Mucosa of descending colon (tissue), 3 donors: ENCODE data around the gene SFXN5. TPM values are rescaled to one million over a fixed set of nuclear protein-coding genes. Genes with fewer than 3 reads are reported as not detected.

Experiments used
- ATAC-seq: fragments of 200-7000 bp; cut with Tn5 transposase; one replicate; pipeline ENCODE4 v1.9.1; 2020; ENCODE audit warnings: mild to moderate bottlenecking, moderate library complexity
- DNase-seq, 3 donors: peaks; one replicate each; pipeline ENCODE4 v3.0.0-alpha.2; 2020
- H3K36me3 ChIP-seq: fragments of 200-600 bp; one replicate; pipeline ENCODE4 v1.8.0; 2021; ENCODE audit warnings: low read depth, mild to moderate bottlenecking
- H3K4me1 ChIP-seq: fragments of 200-600 bp; one replicate; pipeline ENCODE4 v1.8.0; 2021; ENCODE audit warnings: low read depth, mild to moderate bottlenecking
- H3K4me3 ChIP-seq: fragments of 200-600 bp; one replicate; pipeline ENCODE4 v1.8.0; 2021; ENCODE audit warnings: mild to moderate bottlenecking
- H3K9me3 ChIP-seq: fragments of 200-600 bp; one replicate; pipeline ENCODE4 v1.8.0; 2021; ENCODE audit warnings: mild to moderate bottlenecking
- CTCF ChIP-seq: fragments of 200-600 bp; IDR thresholded peaks from one replicate; pipeline ENCODE4 v1.8.0; 2022; ENCODE audit warnings: antibody characterized with exemption, mild to moderate bottlenecking
- intact Hi-C, 2 donors: fragments of 100-400 bp; cut with DNase I in 1 of 2; cut with micrococcal nuclease in 1 of 2; formaldehyde crosslinking; loops; one replicate each; pipeline versions ENCODE4 v1.11.0 to v1.11.1; 2022; cut with DNase I, micrococcal nuclease
- total RNA-seq, 3 donors: library from RNA; stranded (reverse); fragmentation: NEBNext Ultra II Directional in 2 of 3; extraction: Animal tissue kit (Norgen Biotek cat#: 25700) in 2 of 3; gene quantifications; one replicate each; pipeline versions ENCODE4 v1.2.1 to v1.2.4, GENCODE V29; 2021 to 2023
- donor health status: DM: no; HTN: no; CAD: no; lungs with moderate emphysema.
- donor health status: DM: no; HTN: no; CAD: no.
- donor health status: DM: no; HTN: yes; CAD: no.

The SFXN5 gene
- total RNA-seq, 3 donors from 2014 or later: 22.2 to 30.9 (median 27.5) TPM

GRCh38 chr2:72936660-72937355 lies 134.7 kb downstream of the SFXN5 start:
- DNase-seq (peak in 2 of 3 donors; percentile 13 to 20), ATAC-seq (no peak)

GRCh38 chr2:72935611-72935957 lies 135.9 kb downstream of the SFXN5 start:
- Histone ChIP-seq H3K4me3 (no peak overlapping the region), H3K36me3 (no peaks in the 10 kb centered on the region), H3K9me3 (no peaks in the 10 kb centered on the region), H3K4me1 (no peaks in the 10 kb centered on the region)
- TF ChIP-seq CTCF: no peak
- peak in 1 of 3 donors; percentile 15 for DNase-seq
- intact Hi-C loops: loop anchor here in 1 of 2 donors (5.0 kb wide), 1 partner anchor 43 kb away; no protein-coding TSS in a partner anchor
- ATAC-seq: no peak

More at GRCh38 chr2:72936660-72937355, 134.7 kb downstream of the SFXN5 start:
- no peak for TF ChIP-seq CTCF
- no peaks in the 10 kb centered on the region for H3K4me1 ChIP-seq
- H3K4me3 ChIP-seq: no peak overlapping the region
- no peaks in the 10 kb centered on the region for H3K36me3 ChIP-seq
- intact Hi-C loops: loop anchor here in 1 of 2 donors (5.0 kb wide), 1 partner anchor 45 kb away; no protein-coding TSS in a partner anchor
- H3K9me3 ChIP-seq: no peaks in the 10 kb centered on the region

- no peaks in the 10 kb centered on the region for H3K4me1 ChIP-seq
- DNase-seq (peak; percentile 42 to 68 (median 66)), ATAC-seq (peak; percentile 71)
- TF ChIP-seq CTCF: peak; percentile 19
- no peak overlapping the region for H3K4me3 ChIP-seq
- H3K36me3 ChIP-seq: no peaks in the 10 kb centered on the region
- H3K9me3 ChIP-seq: no peaks in the 10 kb centered on the region
- intact Hi-C loops: loop anchor here in 1 of 2 donors (5.0 kb wide), 1 partner anchor 43 kb away; no protein-coding TSS in a partner anchor
Observed at GRCh38 chr2:72934683-72935610, 136.6 kb downstream of the SFXN5 start.

GRCh38 chr2:72933646-72934151 lies 137.8 kb downstream of the SFXN5 start:
- Histone ChIP-seq H3K36me3 (no peaks in the 10 kb centered on the region), H3K4me3 (no peak overlapping the region), H3K9me3 (no peaks in the 10 kb centered on the region), H3K4me1 (no peaks in the 10 kb centered on the region)
- DNase-seq (peak in 2 of 3 donors; percentile 47 to 55), ATAC-seq (peak; percentile 49)
- no peak for TF ChIP-seq CTCF
- intact Hi-C loops: no loop called here

GRCh38 chr2:72933207-72933606 lies 138.3 kb downstream of the SFXN5 start:
- DNase-seq (no peak), ATAC-seq (no peak)
- no peak overlapping the region for H3K4me3 ChIP-seq
- intact Hi-C loops: no loop called here
- H3K9me3 ChIP-seq: no peaks in the 10 kb centered on the region
- H3K4me1 ChIP-seq: no peaks in the 10 kb centered on the region
- H3K36me3 ChIP-seq: no peaks in the 10 kb centered on the region
- no peak for TF ChIP-seq CTCF
